NT2/D1 (cell line): ENCODE data around the gene TMEM61.
"Not testable (repeated sequence)": the region's sequence is repeated elsewhere in the genome, so short reads cannot be mapped to it uniquely, and the experiment has no call there.

Source experiments
- DNase-seq: peaks from one replicate; pipeline ENCODE4 v3.0.0-alpha.2; 2011; ENCODE audit warnings: low read depth, low spot score
- H3K27me3 ChIP-seq: 2 replicates; pipeline ENCODE4 v1.6.0; 2011; ENCODE audit warnings: mild to moderate bottlenecking; ENCODE audit not compliant: insufficient read length, insufficient read depth
- H3K36me3 ChIP-seq: 2 replicates; pipeline ENCODE4 v1.6.1; 2011; ENCODE audit warnings: mild to moderate bottlenecking, low read length, mixed read lengths; ENCODE audit not compliant: insufficient read depth, insufficient read length
- H3K4me1 ChIP-seq: 2 replicates; pipeline ENCODE4 v1.5.1; 2011; ENCODE audit not compliant: insufficient read depth, insufficient read length
- H3K4me3 ChIP-seq: 2 replicates; pipeline ENCODE4 v1.5.1; 2011; ENCODE audit warnings: low read depth; ENCODE audit not compliant: insufficient read length
- H3K9ac ChIP-seq: 2 replicates; pipeline ENCODE4 v1.6.0; 2011; ENCODE audit warnings: low read depth; ENCODE audit not compliant: insufficient read length
- H3K9me3 ChIP-seq: 2 replicates; pipeline ENCODE4 v1.5.1; 2011; ENCODE audit warnings: mild to moderate bottlenecking, low read length; ENCODE audit not compliant: insufficient read depth
- SUZ12 ChIP-seq: IDR thresholded peaks from 2 replicates; pipeline ENCODE4 v1.6.1; 2011; ENCODE audit not compliant: insufficient read length, insufficient read depth; ENCODE audit errors: extremely low read depth
- YY1 ChIP-seq: IDR thresholded peaks from 2 replicates; pipeline ENCODE4 v1.6.1; 2011; ENCODE audit not compliant: insufficient read length, insufficient read depth
- ZNF274 ChIP-seq: IDR thresholded peaks from 2 replicates; pipeline ENCODE4 v1.6.1; 2011; ENCODE audit warnings: mild to moderate bottlenecking, low read depth, low read length

TMEM61 gene

GRCh38 chr1:55018395-55018794 lies 38.0 kb downstream of the TMEM61 start:
- Histone ChIP-seq H3K4me3 (no peak overlapping the region), H3K27me3 (no peaks in the 10 kb centered on the region), H3K9me3 (no peaks in the 10 kb centered on the region; the same call in 1 of the 2 replicates), H3K4me1 (peaks cover 20% of the 10 kb centered on the region), H3K9ac (no peak overlapping the region), H3K36me3 (no peaks in the 10 kb centered on the region)
- no peak for DNase-seq
- TF ChIP-seq YY1 (no peak), ZNF274 (no peak), SUZ12 (no peak)

GRCh38 chr1:55021942-55022546 lies 41.6 kb downstream of the TMEM61 start:
- Histone ChIP-seq H3K36me3 (no peaks in the 10 kb centered on the region), H3K4me1 (peaks cover 20% of the 10 kb centered on the region), H3K9ac (peak overlapping the region; percentile 58), H3K9me3 (no peaks in the 10 kb centered on the region; the same call in 1 of the 2 replicates), H3K4me3 (no peak overlapping the region), H3K27me3 (no peaks in the 10 kb centered on the region)
- DNase-seq = peak; percentile 99
- no peak for TF ChIP-seq YY1

GRCh38 chr1:55024163-55024562 lies 43.7 kb downstream of the TMEM61 start:
- H3K9me3 ChIP-seq, H3K36me3 ChIP-seq, DNase-seq, H3K9ac ChIP-seq, H3K4me3 ChIP-seq, H3K27me3 ChIP-seq: not testable (repeated sequence)
- peaks cover 17% of the 10 kb centered on the region for H3K4me1 ChIP-seq

- H3K9ac ChIP-seq, H3K36me3 ChIP-seq, H3K4me3 ChIP-seq, H3K9me3 ChIP-seq, H3K4me1 ChIP-seq, DNase-seq, H3K27me3 ChIP-seq: not testable (repeated sequence)
These were observed 46.3 kb downstream of the TMEM61 start for GRCh38 chr1:55026682-55027081.

GRCh38 chr1:55031098-55031497 lies 50.7 kb downstream of the TMEM61 start:
- H3K36me3 ChIP-seq, H3K4me1 ChIP-seq, H3K9me3 ChIP-seq, H3K27me3 ChIP-seq, H3K9ac ChIP-seq, DNase-seq, H3K4me3 ChIP-seq: not testable (repeated sequence)

GRCh38 chr1:55033265-55033614 lies 52.8 kb downstream of the TMEM61 start:
- no peaks in the 10 kb centered on the region for H3K9me3 ChIP-seq
- H3K36me3 ChIP-seq = no peaks in the 10 kb centered on the region
- no peak overlapping the region for H3K4me3 ChIP-seq
- peaks cover 2% of the 10 kb centered on the region for H3K27me3 ChIP-seq
- DNase-seq = no peak
- no peak overlapping the region for H3K9ac ChIP-seq
- TF ChIP-seq ZNF274 = no peak
- no peak for TF ChIP-seq SUZ12
- TF ChIP-seq YY1 = no peak
- H3K4me1 ChIP-seq = peaks cover 10% of the 10 kb centered on the region

GRCh38 chr1:55034476-55035133 lies 54.2 kb downstream of the TMEM61 start:
- Histone ChIP-seq H3K4me3 (no peak overlapping the region), H3K9me3 (no peaks in the 10 kb centered on the region), H3K36me3 (no peaks in the 10 kb centered on the region), H3K27me3 (peaks cover 3% of the 10 kb centered on the region), H3K9ac (no peak overlapping the region), H3K4me1 (peaks cover 11% of the 10 kb centered on the region)
- no peak for DNase-seq
- TF ChIP-seq SUZ12 (no peak), YY1 (no peak)

- H3K36me3 ChIP-seq = no peaks in the 10 kb centered on the region
- TF ChIP-seq SUZ12 = no peak
- TF ChIP-seq YY1 = no peak
- TF ChIP-seq ZNF274 = no peak
- no peak overlapping the region for H3K4me3 ChIP-seq
- peaks cover 11% of the 10 kb centered on the region for H3K4me1 ChIP-seq
- no peaks in the 10 kb centered on the region for H3K9me3 ChIP-seq
- no peak for DNase-seq
- peaks cover 6% of the 10 kb centered on the region for H3K27me3 ChIP-seq
- no peak overlapping the region for H3K9ac ChIP-seq
These were observed 55.5 kb downstream of the TMEM61 start for GRCh38 chr1:55035904-55036303.
